HG03097 (cell line): ENCODE results near the gene RMI2.

Experiments used
- ATAC-seq: cut with Tn5 transposase; IDR thresholded peaks from one replicate; pipeline ENCODE4 v1.9.1; 2021; ENCODE audit not compliant: unreplicated experiment, low FRiP score

RMI2 gene

GRCh38 chr16:11396241-11397048 lies 51.2 kb downstream of the RMI2 start:
- ATAC-seq = no peak

DNA sequence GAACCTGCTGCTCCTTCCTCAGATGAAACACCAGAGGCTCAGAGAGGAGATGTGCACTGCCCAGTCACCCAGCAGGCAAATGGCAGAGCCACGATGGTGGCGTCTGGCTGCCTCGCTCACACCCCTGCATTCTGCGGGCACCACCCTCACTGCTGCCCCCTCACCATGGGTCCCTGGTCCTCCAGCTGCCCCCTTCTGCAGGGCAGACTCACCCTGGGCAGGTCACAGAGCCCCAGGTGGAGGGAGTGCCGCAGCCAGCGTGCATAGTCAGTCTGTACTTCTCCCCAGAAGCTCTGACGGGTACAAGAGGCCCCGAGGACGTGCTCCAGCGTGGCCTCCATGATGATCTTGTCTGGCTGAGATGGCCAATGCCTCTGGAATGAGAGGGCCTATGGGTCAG lies 52.9 kb downstream of the RMI2 start:
- ATAC-seq = no peak

- no peak for ATAC-seq
These were observed 53.6 kb downstream of the RMI2 start for GRCh38 chr16:11398851-11399250.

GRCh38 chr16:11399261-11399831 lies 54.1 kb downstream of the RMI2 start:
- ATAC-seq = no peak

DNA sequence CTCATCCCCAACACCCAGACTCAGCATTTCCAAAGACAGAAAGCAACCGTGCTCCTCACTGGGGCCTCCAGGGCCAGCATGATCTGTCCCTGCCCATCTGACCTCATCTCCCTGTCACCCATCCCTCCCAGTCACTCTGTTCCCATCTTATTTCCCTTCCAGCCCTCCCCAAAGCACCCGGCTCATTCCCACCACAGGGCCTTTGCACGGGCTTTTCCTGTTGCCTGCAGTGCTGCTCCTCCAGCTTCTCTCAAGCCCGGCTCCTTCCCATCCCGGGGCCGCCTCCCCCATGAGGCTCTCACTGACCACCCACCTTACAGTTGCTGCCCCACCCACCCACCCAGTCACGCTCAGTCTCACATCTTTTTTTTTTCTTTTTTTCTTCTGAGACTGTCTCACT lies 54.8 kb downstream of the RMI2 start:
- ATAC-seq = no peak
